Breast epithelium (tissue), 3 donors: ENCODE measurements around the gene SLC6A11.

Experiments
- CTCF ChIP-seq, 3 donors: fragments of 450-650 bp; IDR thresholded peaks; one replicate each; pipeline ENCODE4 v1.5.1; 2016 to 2017; ENCODE audit warnings: antibody characterized with exemption in 3 of 3, mild to moderate bottlenecking in 3 of 3, moderate library complexity in 3 of 3
- POLR2A ChIP-seq: fragments of 450-650 bp; IDR thresholded peaks from one replicate; pipeline ENCODE4 v1.6.1; 2016; ENCODE audit warnings: antibody characterized with exemption, mild to moderate bottlenecking, moderate library complexity
- POLR2AphosphoS5 ChIP-seq, 3 donors: sonication (generic); formaldehyde crosslinking; IDR thresholded peaks; one replicate each; pipeline ENCODE4 v1.6.1; 2017; ENCODE audit warnings: antibody characterized with exemption in 3 of 3

GRCh38 chr3:10804183-10804648 is 11.8 kb upstream of the SLC6A11 start:
- TF ChIP-seq POLR2A (no peak), CTCF (IDR thresholded peaks at IDR 0.05) (no peak), POLR2AphosphoS5 (IDR thresholded peaks at IDR 0.05) (no peak)
